NCI-H2227 treated with DMSO at 0.1 percent for 48 hours (cell line): ENCODE results near the gene SAMD14.

Experiments used
- DNase-seq: peaks from one replicate; lab custom pipeline; 2025; lab: John Stamatoyannopoulos, UW

Gene SAMD14

DNA sequence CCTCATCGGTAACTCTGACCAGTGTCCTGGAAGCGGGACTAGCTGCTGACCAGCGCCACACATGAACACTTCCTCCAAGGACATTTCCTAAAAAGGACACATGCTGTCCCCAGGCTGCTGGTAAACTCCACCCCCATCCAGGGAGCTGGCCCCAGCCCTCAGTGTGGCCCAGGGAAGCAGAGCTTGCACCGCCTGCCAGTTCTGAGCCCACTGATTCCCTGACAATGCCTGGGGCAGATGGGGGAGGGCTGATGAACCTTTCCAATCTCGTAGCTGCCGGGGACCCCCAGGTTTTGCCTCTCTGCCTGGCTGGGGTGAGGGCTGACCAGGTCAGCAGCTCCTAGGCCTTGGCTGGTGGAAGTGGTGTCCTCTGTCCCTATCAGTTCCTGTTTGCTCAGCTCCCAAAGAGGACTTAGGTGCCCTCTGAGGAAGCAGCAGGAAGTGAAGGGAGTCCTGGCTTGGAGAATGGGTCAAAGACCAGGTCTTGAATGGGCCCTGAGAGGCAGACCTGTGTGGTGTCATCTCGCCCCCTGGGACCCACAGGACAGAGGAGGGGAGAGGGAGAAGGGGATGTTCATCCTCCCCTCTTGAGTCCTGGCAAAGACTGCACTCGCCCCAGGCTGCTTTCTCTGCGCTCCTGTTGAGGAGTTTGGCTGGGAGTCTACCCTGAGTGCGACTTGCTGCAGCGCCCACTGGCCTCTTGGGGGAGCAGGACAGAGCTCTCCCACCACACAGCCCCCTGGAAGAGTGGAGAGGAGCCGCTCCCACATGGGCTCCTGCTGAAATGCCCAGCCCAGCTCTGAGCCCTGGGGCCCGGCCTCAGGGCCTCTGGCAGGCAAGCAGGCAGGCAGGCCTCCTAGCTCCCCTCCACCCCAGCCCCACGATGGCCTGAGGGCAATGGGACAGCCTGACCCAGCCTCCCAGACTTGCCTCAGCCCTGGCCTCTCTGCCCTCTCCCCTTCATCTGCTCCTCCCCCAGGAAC is 18.0 kb downstream of the SAMD14 start:
- no peak for DNase-seq

DNA sequence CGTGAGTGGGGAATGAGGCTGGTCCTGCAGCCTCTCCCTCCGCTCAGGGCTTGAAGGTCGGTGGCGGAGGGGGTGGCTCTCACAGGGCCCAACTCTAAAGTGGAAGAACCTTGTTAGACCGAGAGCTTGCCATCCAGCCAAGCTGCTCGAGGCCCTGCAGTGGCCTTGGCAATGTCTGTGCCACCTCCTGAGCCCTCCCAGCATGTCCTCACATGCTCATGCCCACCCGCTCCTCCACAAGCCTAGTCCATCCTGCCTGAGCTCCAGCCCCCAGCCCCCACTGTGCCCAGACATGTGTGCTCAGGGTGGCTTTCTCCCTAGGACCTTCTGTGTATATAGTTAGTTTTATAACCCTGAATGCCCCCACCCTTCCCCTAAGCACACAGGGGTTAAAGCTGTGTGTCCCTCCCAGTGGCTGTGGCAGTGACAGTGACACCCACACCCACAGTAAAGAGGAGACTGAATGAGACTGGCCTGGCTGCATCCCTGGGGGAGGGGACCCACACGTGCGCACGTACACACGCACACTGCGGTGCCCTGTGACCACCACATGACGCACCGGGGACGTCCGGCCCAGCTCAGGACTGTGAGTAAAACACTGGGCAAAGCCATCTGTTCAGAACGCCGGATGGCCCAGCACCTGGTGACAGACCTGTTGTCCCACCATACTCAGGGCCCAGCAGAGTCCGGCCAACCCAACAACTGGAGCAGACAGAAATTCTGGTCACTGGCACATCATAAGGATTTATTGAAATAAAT is 19.2 kb downstream of the SAMD14 start:
- no peak for DNase-seq

DNA sequence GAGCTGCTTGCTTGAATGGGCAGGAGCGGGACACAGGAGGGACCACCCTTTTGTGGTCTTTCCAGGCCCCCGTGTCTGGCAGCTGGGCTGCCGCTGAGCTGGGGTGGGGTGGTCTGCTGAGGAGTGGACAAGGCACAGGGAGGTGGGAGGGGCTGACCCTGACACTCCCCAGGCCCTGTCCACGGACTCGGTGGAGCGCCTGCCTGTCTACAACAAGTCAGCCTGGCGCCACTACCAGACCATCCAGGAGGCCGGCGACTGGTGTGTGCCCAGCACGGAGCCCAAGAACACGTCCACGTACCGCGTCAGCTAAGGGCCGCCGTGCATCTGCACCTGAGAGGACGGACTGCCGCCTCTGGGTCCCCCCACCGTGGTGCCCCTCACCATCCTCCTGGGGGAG is 20.2 kb downstream of the SAMD14 start:
- DNase-seq = no peak

DNA sequence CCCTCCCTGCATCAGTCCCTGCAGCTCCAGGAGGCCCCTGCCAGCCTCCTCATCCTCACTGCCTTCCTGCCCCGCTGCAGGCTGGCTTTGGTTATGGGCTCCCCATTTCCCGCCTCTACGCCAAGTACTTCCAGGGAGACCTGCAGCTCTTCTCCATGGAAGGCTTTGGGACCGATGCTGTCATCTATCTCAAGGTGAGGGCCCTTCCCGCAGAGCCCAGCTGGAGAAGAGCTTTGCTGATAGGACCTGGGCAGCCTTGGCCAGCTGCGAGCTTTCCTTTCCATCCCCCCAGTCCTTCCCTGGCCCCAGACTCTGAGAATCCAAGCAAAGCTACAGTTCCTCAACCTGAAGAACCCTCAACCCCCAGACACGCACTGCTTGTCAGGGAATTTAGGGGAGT is 20.8 kb downstream of the SAMD14 start:
- no peak for DNase-seq

DNA sequence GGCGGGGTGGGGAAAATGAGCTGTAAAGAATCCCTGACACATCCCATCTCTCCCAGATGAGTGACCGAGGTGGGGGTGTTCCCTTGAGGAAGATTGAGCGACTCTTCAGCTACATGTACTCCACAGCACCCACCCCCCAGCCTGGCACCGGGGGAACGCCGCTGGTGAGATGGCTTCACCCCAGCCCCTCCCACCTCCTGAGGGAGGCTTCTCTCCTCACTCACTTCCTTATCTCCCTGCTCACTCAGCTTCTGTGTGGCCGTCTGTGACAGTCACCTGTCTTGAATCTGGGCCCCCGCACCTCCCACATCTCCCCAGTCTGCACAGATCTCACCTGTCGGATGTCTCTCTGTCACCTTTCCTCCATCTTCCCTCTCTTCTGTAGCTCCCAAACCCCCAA is 21.4 kb downstream of the SAMD14 start:
- DNase-seq = no peak

DNA sequence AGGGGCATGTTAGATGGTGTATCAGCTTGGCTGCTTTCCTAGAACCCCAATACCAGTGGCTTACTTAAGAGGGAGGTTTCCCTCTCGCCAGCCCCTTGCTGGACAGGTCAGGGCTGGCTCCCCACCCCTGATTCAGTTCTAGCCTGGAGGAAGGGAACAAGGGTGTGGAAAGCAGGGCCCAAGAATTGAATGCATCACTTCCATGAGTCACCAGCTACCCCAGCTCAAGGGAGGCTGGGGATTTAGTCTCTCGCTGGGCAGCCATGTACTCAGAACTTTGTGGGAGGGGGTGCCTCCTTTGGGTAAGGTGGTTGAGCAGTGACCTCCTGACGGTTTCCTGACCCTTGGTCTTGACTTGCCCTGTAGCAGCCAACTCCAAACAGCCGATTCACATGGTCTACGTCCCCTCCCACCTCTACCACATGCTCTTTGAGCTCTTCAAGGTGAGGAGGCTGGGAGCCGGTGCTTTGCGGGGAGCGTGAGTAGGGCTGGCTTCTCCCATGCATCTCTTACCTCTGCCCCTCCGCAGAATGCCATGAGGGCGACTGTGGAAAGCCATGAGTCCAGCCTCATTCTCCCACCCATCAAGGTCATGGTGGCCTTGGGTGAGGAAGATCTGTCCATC is 22.1 kb downstream of the SAMD14 start:
- no peak for DNase-seq

DNA sequence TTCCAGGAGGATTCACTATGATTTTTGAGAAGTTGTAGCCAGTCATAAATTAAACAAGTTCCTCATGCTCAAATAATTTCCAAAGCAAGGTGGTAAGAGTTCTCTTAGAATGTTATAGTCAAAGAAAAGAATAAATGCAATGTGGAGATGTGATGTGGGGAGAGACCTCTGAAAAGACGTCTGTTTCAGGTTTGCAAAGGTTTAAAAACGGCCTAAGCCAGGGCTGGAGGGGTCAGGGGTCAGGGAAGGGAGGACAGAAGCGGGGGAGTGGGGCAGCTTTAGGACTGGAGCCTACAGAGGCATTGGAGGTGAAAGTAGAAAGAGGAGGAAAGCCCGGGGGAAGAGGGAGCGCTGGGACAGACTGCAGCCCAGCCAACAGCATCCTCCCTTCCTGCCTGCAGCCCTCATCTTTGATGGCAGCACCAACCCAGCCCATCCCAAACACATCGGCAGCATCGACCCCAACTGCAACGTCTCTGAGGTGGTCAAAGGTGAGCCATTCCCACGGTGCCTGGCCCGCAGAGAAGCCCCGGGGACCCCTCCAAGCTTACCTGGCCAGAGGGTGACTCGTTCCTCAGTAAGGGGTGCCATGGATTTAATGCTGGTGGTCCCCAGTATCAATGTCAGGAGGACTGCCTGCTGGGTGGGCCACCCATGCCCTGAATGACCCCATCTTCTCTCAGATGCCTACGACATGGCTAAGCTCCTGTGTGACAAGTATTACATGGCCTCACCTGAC is 23.4 kb downstream of the SAMD14 start:
- no peak for DNase-seq

DNA sequence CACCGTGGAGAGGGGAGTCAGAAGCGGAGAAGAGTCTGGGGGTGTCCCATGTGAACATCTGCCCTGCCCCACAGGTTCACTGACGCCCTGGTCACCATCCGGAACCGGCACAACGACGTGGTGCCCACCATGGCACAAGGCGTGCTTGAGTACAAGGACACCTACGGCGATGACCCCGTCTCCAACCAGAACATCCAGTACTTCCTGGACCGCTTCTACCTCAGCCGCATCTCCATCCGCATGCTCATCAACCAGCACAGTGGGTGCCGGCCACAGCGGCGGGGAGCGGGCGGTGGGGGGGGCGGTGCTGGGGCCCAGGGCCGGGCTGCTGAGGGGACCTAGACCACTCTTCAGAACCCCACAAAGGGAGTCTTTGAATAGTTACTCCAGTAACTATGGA is 24.1 kb downstream of the SAMD14 start:
- no peak for DNase-seq

DNA sequence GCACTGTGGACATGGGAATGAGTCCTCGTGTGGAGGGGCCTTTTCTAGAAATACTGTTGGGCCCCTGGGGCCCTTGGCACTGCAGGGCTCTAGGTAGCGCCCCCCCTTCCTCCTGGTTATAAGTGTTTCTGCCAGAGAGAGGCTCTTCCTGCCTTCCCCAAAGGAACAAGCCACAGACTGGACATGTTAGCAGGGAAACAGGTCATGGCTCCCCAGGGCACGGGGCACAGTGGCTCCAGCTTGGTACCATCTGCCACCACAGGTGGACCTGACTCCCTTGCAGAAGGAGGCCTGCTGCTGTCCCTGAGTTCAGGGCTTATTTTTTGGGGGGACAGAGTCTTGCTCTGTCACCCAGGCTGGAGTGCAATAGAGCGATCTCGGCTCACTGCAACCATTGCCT is 26.0 kb downstream of the SAMD14 start:
- no peak for DNase-seq

DNA sequence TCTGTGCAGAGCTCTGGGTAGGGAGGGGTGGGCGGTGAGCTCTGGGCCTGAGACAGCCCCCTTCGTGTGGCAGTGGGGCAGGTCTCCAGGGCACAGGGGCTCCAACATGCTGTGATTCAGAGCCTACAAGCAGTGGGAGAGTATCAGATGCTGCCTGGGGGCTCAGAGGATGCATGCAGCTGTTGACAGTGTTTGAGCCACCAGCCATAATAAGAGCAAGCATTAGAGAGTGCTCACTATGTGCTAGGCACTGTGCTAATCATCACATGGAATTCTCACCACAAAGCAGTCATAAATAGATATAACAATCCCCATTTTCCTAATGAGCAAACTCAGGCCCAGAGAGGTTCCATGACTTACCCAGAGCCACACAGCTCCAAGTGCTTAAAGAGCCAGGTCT is 26.7 kb downstream of the SAMD14 start:
- no peak for DNase-seq

DNA sequence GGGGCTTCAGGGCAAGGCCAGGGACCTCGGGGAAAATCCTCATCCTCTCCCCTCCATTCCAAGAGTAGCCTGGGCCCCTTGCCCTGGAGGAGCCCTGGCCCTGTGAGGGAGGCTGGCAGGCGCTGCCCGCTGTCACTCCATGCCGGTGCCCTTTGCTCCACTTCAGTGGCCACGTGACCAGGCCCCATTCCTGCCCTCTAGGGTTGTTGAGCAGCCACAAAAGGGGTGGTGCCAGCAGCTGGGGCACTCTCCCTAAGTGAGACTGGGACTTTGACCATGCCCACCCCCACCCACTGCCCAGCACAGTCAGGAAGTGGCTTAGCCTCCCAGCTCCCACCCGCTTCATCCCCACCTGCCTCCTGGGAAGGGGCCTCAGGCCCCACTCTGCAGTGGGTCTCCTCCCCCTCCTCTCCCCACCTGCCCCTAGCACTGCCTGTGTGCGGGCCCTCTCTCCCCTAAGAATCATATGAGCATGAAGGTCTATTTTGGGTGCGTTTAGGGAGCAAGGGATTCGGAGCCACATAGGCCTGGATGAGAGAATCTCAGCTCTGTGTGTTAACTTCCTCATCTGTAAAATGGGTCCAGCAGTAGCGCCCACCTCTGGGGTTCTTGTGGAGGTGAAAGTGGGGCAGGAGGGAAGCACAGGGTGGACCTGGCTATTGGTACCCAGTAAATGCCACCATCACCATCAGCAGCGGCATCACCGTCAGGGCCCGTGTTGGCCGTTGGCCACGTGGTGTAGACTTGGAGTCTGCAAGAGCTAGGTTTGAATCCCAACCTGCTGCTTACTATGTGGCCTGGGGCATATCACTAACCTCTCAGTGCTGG is 27.6 kb downstream of the SAMD14 start:
- DNase-seq = no peak

DNA sequence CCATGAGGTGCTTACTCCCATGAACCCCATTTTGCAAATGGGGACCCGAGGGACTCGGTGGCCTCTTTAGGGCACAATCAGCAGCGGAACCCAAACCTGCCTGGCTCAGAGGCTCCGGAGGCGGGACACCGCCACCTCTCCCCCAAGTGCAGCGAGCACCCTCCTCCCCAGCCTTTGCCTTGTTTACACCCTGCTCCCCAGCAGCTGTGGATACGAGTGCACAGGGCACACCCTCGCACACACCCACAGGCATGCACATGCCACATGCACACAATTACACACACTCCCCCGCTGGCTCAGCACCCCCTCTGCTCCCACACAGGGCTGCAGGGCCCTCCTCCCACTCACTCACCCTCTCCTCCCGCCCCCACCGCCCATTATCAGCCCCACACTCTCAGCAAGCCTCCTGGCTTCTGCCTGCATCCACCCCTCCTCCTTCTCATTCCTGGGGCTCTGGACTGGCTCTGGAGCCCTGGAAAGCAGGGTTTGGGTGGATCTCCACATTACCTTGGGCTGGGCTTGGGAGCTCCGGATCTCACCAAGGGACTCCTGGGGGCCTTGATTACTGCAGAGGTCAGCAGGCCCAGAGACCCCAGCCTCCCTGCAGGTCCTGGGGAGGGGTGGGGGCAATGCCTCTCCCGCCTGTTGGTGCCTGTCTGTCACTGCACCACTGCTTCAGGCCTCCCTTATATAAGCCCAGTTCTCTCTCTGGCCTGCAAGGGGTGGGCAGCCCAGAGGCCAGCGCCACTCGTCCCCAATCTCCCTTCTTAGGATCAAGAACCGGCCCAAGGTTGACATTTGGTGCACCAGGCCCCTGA is 28.4 kb downstream of the SAMD14 start:
- DNase-seq = peak; percentile 59

DNA sequence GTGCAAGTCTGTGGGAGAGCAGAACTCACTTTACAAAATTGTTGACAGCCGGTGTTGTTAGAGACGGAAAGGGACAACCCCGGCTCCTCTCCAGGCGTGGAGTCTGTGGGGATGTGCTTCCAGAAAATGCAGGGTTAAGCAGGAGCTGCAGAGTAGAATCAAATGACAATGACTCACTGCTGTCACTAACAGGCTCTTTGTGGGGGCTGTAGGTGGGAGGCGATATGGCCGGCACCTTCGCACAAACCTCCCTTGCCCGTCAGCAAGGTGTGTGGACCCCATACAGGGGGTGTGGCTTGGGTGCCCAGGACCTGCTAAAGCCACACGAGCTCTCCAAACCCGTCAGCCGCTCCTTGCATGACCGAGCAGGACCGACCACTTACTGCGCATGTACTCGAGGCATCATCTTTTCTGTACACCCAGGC is 29.0 kb downstream of the SAMD14 start:
- DNase-seq = peak; percentile 52

DNA sequence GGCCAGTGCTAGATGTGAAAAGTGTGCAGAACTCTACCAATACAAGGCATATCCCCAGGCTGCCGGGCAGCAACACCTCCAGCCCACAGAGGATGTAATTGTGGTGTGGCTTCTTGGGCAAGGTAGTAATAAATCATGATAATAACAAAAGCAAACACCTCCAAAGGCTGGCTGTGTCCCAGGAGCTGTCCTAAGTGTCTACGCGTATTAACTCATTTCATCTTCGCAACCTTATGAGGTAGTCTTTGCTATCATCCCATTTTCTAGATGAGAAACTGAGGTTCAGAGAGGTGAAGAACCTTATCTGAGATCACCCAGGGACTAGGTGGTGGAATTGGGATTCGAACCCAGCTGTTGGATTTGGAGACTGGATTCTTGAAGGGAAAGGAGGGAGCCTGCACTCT is 29.5 kb downstream of the SAMD14 start:
- no peak for DNase-seq

DNA sequence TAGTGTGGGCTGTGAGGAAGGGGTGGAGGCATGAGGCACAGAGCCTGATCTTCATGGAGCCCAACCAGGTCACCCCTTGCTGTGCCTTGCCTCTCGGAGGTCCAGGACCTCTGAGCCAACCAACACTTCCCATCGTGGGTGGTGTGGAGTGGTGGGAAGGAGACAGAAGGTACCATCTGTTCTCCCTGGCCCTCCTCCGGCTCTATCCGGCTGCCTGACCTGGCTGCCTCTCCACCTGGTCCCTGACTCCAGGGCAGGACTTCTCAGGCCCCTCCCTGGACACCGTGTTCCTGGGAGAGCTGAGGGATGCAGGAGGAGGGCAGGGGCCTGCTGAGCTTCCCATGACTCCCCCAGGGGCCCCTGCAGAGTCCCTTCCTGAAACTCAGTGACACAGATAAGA is 31.0 kb downstream of the SAMD14 start:
- DNase-seq = no peak

DNA sequence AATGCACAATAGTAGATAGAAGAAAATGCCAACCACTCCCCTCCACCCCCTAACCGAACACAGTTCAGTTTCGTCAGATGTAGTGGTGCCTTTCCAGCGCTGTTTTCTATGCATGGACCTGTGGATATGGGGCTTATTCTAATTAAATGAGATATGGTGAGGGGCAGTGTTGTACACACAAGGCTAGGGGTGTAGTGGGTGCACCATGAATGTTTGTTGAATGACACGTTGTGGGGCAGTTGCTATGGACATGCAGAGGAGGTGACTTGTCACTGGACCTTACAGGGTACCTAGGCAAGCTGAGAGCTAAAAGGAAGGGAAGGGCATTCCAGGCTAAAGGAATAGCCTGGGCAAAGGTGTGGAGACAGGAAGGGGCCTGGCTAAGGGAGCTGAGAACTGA is 31.4 kb downstream of the SAMD14 start:
- no peak for DNase-seq

DNA sequence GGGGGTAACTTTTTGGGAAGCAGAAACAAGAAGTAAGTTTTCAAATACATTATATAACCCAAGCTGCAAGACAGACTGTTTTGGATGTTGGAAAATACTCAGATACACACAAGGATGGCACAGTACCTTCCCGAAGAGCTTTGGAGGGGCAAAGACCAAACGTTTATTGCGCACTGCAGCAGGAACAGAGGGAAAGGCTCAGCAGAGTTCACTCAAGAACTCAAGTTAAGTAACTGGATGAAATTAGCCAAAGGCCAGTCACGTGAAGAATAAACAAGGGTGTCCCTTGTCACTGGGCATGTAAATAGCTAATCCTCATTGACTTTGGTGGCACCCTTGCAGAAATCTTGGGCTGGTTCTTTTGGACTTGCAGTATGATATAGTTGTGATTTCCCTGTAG is 32.0 kb downstream of the SAMD14 start:
- DNase-seq = no peak

DNA sequence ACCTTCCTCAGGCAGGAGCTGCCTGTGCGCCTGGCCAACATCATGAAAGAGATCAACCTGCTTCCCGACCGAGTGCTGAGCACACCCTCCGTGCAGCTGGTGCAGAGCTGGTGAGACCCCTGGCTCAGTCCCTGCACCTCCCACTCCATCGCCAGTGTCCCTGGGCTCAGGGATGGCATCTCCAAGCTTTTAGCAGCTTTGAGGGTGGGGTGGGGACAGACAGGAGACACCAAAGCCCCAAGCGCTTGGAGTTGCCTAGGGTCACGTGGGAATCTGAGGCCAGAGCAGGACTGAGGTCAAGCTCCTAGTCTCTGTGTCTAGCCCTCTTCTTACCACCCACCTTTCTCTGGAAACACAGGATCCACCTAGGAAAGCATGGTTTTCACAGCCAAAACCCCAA is 32.5 kb downstream of the SAMD14 start:
- DNase-seq = no peak

DNA sequence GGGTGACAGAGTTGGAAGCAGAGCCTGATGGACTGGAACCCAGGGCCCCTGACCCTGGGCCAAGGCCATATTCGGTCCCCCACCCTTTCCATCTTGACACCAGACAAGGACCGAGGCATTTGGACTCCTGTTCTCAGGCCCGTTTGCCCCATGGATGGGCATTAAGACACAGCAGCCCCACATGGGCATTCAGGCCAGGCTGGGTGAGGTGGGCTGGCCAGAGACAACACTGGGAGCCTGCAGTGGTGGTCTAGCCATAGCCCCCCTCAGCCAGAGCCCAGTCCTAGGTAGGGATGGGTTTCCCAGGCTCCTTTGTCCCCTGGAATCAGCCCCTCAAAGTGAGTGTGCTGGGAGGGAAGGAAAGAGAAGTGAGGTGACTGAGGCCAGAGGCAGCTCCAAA is 33.2 kb downstream of the SAMD14 start:
- DNase-seq = no peak

DNA sequence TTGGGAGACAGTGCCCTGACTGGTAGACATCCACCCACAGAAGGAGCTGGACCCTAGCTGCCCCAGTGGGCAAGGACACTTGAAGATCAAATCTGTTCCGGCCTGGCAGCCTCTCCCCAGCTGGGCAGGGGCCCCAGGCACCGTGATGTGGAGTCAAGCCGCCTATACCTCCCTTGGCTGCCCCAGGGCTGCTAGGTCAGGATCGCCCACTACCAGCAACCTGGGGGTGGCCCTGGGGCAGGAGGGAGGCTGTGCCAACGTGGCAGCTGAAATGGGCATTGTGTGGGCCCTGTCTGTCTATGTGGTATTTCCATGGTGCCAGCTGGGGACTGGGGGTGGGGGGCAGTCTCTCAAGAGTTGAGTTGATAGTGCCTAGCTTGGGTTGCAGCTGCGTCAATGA is 33.9 kb downstream of the SAMD14 start:
- no peak for DNase-seq
